22Rv1 (cell line): ENCODE measurements around the gene CYP1A1.
"Not testable (repeated sequence)": the region's sequence is repeated elsewhere in the genome, so short reads cannot be mapped to it uniquely, and the experiment has no call there.

Source experiments
- H3K27ac ChIP-seq: fragments of 450-650 bp; 2 replicates; pipeline ENCODE4 v1.5.1; 2017
- ZFX ChIP-seq: fragments of 450-650 bp; IDR thresholded peaks from 2 replicates; pipeline ENCODE4 v1.6.1; 2017; ENCODE audit warnings: antibody characterized with exemption, borderline replicate concordance
- TF ChIP-seq, protein P1 (sequence below): fragments of 450-650 bp; IDR thresholded peaks from 2 replicates; pipeline ENCODE4 v1.5.1; 2017; ENCODE audit warnings: mild to moderate bottlenecking

Gene CYP1A1

GRCh38 chr15:74752531-74752930, 27.2 kb upstream of the CYP1A1 start:
- TF ChIP-seq ZFX, result no peak
- TF ChIP-seq, protein P1, sequence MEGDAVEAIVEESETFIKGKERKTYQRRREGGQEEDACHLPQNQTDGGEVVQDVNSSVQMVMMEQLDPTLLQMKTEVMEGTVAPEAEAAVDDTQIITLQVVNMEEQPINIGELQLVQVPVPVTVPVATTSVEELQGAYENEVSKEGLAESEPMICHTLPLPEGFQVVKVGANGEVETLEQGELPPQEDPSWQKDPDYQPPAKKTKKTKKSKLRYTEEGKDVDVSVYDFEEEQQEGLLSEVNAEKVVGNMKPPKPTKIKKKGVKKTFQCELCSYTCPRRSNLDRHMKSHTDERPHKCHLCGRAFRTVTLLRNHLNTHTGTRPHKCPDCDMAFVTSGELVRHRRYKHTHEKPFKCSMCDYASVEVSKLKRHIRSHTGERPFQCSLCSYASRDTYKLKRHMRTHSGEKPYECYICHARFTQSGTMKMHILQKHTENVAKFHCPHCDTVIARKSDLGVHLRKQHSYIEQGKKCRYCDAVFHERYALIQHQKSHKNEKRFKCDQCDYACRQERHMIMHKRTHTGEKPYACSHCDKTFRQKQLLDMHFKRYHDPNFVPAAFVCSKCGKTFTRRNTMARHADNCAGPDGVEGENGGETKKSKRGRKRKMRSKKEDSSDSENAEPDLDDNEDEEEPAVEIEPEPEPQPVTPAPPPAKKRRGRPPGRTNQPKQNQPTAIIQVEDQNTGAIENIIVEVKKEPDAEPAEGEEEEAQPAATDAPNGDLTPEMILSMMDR, result no peak
- H3K27ac ChIP-seq, result no peak overlapping the region

GRCh38 chr15:74752011-74752410, 26.7 kb upstream of the CYP1A1 start:
- TF ChIP-seq, protein P1, result no peak
- no peak for TF ChIP-seq ZFX
- H3K27ac ChIP-seq, result no peak overlapping the region

GRCh38 chr15:74750751-74751150, 25.4 kb upstream of the CYP1A1 start:
- no peak for TF ChIP-seq ZFX
- TF ChIP-seq, protein P1, result no peak
- no peak overlapping the region for H3K27ac ChIP-seq

- no peak overlapping the region for H3K27ac ChIP-seq
- TF ChIP-seq ZFX, result no peak
Observed at GRCh38 chr15:74749832-74750231, 24.5 kb upstream of the CYP1A1 start.

GRCh38 chr15:74748322-74748946, 23.1 kb upstream of the CYP1A1 start, which contains the start of gene CYP1A2:
Gene CYP1A2 (plus strand): TSS chr15:74748845. CDS start chr15:74749739, 894 bp downstream.
- H3K27ac ChIP-seq, result no peak within 1 kb of the TSS
- no peak for TF ChIP-seq ZFX
- TF ChIP-seq, protein P1, result no peak

- H3K27ac ChIP-seq, result no peak overlapping the region
- no peak for TF ChIP-seq ZFX
- TF ChIP-seq, protein P1, result no peak
Observed at GRCh38 chr15:74746389-74746788, 21.1 kb upstream of the CYP1A1 start.

DNA sequence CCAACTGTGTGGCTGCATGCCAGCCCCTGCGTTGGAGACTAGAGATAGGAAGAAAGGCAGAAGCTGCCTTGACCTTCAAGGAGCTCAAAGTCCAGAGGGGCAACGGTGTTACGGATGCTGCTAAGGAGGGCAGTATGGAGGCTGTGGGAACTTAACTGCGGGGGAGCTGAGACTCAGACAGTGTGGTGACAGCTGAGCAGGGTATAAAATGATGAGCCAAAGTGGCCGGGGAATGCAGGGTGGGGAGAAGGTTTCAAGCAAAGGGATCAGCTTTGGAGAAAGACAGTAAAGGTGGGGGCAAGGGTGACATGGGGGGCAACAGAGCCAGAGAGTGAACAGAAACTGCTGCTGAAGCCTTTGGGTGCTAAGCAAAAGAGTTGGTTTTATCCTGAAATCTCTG, 17.1 kb upstream of the CYP1A1 start:
- no peak for TF ChIP-seq ZFX
- TF ChIP-seq, protein P1, result no peak
- H3K27ac ChIP-seq, result no peak overlapping the region

DNA sequence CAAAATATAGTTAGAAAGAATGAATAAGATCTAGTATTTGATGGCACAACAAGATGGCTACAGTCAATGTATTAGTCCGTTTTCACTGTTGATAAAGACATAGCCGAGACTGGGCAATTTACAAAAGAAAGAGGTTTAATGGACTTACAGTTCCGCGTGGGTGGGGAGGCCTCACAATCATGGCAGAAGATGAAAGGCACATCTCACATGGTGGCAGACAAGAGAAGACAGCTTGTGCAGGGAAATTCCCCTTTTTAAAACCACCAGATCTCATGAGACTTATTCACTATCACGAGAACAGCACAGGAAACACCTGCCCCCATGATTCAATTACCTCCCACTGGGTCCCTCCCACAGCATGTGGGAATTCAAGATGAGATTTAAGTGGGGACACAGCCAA, 12.9 kb upstream of the CYP1A1 start:
- H3K27ac ChIP-seq, result not testable (repeated sequence)
